ENCODE results near the gene KAT6B.

Gene KAT6B

DNA sequence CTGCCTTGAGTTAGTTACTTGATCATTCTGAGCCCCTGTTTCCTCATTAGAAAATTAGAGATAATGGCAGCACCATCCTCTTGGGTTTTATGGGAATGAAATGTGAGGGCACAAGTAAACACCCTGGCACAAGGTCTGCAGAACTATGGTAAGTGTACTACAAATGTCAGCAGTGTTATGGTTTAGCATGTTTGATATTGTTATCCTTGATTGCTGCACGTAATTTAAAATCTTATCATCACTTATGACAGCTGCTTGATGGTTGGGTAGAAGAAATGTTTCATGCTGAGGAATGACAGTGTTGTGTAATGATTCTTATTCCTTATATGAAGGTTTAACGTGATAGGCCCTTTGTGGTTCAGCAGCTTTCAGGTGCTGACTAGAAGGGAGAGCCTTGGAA lies 134.3 kb downstream of the KAT6B start:
- DNase-seq: no peak

- no peak for DNase-seq
Observed at GRCh38 chr10:74962517-74962916, 136.1 kb downstream of the KAT6B start.

DNA sequence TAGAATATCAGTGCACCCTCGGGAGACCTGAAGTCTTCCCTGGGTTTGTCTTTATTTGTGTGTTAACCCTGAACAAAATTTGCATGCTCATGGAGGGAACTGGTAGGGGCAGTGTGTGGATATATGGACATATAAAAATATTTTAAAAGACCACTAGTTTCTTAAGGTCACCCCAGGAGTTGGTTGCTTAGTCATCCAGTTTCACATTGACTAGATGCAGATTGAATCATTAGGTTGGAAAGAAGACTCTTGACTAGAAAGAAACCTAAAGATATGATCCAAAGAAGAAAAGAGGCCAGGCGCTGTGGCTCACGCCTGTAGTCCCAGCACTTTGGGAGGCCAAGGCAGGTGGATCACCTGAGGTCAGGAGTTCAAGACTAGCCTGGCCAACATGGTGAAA lies 137.1 kb downstream of the KAT6B start:
- DNase-seq: no peak

GRCh38 chr10:74967911-74968666 lies 141.7 kb downstream of the KAT6B start:
- DNase-seq: peak; percentile 15

- no peak for DNase-seq
Observed at GRCh38 chr10:74968667-74969061, 142.3 kb downstream of the KAT6B start.

GRCh38 chr10:74969093-74969492 lies 142.7 kb downstream of the KAT6B start:
- no peak for DNase-seq

DNA sequence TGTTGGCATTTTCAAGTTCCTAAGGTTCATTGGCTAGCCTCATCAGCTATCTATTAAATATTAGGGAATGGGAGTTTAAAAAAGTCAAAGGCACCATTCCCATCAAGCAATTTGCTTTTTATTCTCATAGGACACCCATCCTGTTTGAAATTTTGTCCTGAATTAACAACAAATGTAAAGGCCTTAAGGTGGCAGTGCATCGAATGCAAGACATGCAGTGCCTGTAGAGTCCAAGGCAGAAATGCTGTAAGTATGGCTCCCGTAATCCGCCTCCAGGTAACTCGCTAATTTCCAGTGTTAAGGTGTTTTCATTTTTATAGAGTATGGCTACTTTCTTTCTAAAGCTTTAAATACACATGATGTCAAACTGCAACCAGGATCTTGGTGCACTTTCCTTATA lies 143.1 kb downstream of the KAT6B start:
- no peak for DNase-seq

- no peak for DNase-seq
Observed at GRCh38 chr10:74973741-74974392, 147.5 kb downstream of the KAT6B start.

DNA sequence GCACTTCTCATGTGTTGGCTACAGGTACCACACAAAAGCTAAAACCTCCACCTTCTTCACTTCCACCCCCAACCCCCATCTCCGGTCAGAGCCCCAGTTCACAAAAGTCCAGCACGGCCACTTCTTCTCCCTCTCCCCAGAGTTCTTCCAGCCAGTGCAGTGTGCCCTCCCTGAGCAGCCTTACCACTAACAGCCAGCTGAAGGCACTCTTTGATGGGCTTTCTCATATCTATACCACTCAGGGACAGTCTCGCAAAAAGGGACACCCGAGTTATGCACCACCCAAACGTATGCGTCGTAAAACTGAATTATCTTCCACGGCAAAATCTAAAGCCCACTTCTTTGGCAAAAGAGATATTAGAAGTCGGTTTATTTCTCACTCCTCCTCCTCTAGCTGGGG lies 149.4 kb downstream of the KAT6B start:
- DNase-seq: no peak

- no peak for DNase-seq
Observed at GRCh38 chr10:74976565-74976964, 150.2 kb downstream of the KAT6B start.

DNA sequence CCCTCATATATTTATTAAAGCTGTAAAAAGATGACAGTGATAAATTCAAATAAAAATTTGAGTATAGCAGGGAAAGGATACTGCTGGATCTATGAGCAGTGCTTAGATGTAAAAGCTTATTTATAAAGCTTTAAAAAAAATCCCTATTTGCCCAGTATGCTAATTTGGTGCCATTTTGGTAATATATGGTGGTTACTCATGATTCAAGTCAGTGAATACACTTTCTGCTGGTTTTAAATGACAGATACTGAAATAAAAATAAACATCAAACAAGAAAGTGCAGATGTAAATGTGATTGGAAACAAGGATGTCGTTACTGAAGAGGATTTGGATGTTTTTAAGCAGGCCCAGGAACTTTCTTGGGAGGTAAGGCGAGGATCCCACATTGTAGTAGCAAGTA lies 150.7 kb downstream of the KAT6B start:
- no peak for DNase-seq

DNA sequence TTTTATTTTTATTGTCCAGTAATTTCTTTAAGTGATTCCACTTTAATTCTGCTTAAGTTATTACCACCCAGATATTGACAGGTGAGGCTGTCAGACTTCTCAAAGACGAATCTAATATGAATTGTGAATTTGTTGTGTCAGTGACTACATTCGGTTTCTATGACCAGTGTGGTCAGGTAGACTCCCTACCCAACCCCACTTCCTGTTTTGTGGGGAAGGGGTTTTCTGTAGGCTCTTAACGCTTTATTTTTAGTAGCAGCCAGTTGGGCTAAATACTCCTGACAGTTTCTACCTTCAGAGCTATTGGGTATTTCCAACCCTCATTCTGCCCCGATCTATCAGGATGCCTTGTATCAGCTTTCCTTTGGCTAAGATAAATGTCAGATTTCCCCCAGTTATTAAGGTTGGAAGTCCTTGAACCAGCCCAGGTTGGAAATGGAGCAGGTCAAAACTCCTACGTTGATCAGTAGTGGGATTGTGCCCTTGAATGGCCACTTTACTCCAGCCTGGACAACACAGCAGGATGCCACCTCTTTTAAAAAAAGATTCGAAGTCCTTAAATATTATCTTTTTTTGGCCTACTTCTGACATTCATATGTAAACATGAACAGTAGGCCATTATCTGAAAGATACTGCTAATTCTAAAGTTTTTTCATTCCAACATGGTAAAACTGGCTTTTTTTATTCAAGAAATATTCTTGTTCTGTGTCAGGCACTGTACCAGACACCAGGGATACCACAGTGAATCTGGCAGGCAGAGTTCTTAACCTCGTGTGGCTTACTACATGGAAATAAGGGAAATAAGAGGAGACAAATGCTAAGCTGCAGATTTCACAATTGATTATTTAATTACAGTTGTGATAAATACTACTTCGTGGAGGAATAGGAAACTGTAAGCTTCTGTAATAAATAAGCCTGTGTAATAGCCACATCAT lies 151.8 kb downstream of the KAT6B start:
- no peak for DNase-seq

DNA sequence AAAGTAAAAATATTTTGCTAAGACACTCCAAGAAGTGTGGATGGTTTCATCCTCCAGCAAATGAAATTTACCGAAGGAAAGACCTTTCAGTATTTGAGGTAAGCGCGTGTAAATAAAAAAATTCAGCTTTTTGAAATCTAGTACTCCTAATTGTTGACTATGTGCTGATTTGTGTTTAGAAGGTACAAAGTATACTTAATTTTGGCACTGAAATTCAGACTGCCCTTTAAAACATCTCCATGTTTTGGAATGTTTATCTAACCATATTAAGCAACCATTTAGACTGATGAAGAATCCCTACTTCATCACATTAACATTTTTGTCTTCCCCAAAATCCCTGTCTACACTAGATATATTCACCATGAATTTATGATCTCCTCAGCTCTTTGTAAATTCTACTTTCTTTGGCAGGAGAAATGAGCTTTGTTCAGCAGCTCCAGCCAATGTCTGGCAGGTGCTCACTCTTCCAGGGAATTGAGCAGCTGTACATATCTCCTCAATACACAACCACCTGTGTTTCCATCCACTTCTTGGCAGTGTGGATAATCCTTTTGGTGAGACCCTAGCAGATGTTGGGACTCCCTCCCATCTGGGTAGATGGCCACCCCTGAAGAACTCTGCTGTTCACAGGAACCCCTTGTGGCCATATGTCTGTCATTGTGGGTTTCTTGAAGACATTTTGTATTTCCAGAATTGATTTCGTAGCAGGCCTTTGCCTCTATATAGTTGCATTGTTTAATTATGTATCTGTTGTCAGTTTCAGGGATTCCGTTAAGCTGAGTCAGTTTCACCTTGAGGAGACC lies 155.6 kb downstream of the KAT6B start:
- no peak for DNase-seq

DNA sequence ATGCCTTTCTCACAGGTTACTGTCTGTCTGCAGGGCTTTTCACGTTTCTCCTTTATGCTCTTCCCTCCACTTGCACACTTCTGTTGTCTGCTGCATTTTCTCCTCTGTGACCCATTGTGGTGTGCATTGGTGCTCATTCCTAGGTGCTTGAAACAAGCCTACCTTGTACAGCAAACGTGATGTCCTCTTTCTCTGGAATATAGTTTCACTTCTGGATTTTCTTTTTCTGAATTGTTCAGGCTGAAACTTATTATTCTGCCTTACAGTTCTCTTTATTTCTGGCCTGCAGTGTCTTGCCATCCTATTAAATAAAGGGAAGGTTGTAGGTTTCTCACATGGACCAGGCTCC lies 156.2 kb downstream of the KAT6B start:
- no peak for DNase-seq

- DNase-seq: no peak
Observed at GRCh38 chr10:74983383-74983782, 157.0 kb downstream of the KAT6B start.

DNA sequence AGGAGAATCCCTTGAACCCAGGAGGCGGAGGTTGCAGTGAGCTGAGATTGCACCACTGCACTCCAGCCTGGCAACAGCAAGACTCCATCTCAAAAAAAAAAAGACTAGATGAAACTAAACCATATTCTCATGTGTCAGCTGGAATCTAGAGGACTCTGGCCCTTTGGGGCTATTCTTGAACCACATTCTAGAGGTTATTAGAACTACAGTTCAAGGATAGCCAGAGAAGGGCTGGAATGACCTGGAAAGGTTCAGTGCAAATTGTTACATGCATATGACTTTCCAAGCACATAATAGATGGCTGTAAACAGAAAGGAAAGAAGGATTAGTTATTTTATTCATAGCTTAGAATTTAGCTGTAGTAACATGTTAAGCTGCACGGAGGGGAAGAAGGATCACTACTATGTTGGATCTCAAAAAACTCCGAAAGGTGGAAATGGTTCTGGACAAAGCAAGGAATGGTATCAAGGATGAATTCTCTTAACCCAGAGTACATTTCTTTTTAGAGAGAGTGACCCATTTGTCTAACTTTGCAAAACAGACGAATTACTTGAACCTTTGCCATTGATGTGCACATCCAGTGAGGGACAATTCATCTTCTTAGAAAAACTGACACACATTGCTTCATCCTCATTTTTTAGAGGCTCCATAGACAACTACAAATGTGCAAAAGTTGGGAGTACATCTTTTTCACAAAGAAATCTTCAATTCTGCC lies 161.1 kb downstream of the KAT6B start:
- DNase-seq: no peak

- DNase-seq: no peak
Observed at GRCh38 chr10:74988054-74988775, 161.8 kb downstream of the KAT6B start.

DNA sequence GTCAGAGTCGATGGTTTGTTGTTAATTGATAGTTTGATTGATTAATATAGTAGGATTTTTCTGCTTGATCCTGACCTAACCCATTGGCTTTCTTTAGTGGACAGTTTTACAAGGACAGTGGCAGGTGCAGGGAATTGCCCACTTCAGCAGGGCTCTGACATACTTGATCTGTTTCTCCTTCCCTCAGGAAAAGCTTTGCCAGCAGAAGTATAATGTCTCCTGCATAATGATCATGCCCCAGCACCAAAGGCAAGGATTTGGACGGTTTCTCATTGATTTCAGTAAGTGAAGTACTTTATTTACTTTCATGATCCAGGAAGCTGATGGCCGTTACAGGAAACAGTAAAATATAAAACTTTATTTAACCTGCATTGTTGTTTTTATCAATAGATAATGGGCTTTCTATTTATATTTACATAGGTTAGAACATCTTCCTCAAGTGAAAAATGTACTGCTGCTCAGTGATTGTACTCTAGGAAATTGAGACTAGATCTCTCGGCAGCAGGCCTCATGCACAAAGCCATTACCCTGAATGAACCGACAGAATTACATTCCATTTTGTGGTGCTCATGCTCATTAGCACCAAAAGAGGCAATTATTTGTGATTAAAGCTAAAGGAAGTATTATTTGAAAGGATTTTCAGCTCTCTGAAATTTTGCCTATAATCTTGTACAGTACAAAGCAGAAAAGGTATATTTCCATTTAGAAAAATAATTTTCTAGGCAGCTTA lies 162.6 kb downstream of the KAT6B start:
- no peak for DNase-seq

DNA sequence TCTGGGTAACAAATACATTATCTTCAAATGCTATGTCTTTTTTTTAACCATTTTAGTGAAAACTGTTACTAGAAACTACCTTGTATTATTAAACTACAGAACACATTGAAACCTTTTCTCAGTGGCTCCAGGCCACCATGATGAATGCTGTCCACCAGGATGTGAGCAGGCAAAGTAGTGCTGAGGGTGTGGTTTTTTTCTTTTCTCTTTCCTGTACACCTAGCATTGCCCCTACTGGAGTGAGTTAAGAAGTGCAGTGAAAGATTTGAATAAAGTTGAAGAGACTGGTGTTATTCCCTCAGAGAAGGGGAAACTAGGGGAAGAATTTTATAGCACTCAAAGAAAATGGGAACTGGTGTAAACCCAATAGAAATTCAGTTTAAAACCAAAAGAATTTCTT lies 165.0 kb downstream of the KAT6B start:
- no peak for DNase-seq

- no peak for DNase-seq
Observed at GRCh38 chr10:74992068-74992467, 165.7 kb downstream of the KAT6B start.

- no peak for DNase-seq
Observed at GRCh38 chr10:74993649-74994048, 167.2 kb downstream of the KAT6B start.
